B cell (primary cell): ENCODE data around the gene CNTD1. TPM values are rescaled to one million over a fixed set of nuclear protein-coding genes. Genes with fewer than 3 reads are reported as not detected.

Source experiments
- ATAC-seq: fragments of 200-7000 bp; cut with Tn5 transposase; one replicate; pipeline ENCODE4 v1.10.0; 2021; ENCODE audit warnings: low read depth, mild to moderate bottlenecking, moderate number of reproducible peaks, moderate library complexity
- CTCF ChIA-PET: fragments of 350-600 bp; sonication (Branson Sonifier 250); formaldehyde crosslinking; loops from one replicate; lab custom pipeline; 2021; ENCODE audit warnings: antibody characterized with exemption, inconsistent platforms; lab: Charles Lee
- POLR2A ChIA-PET: fragments of 350-600 bp; sonication (Branson Sonifier 250); formaldehyde crosslinking; loops from one replicate; lab custom pipeline; 2021; ENCODE audit warnings: antibody characterized with exemption; lab: Charles Lee
- DNase-seq: peaks from one replicate; pipeline ENCODE4 v3.0.0; 2013
- H2AFZ ChIP-seq: 2 replicates; pipeline ENCODE4 v1.6.1; 2012; ENCODE audit warnings: mild to moderate bottlenecking, low read depth, low read length; ENCODE audit not compliant: insufficient read depth, poor library complexity, severe bottlenecking
- H3K27ac ChIP-seq, 2 donors: 1 replicate in 1 of 2; 2 replicates in 1 of 2; pipeline ENCODE4 v1.5.1; 2012 to 2013; ENCODE audit warnings: low read length in 2 of 2, mild to moderate bottlenecking in 2 of 2, moderate library complexity in 1 of 2
- H3K27me3 ChIP-seq, 4 experiments: fragments of 200-600 bp in 1 of 4; sonication (generic) in 1 of 4; replicated peaks in 1 of 4; 1 replicate in 2 of 4; 2 replicates in 2 of 4; pipeline versions ENCODE4 v1.6.1 to v1.7.0; 2013 to 2016; ENCODE audit warnings: low read length in 3 of 4, mild to moderate bottlenecking in 2 of 4, mixed read lengths in 1 of 4, moderate library complexity in 1 of 4; ENCODE audit not compliant: insufficient read depth in 4 of 4, control insufficient read depth in 3 of 4; ENCODE audit errors: control extremely low read depth in 1 of 4
- H3K36me3 ChIP-seq, 2 experiments: replicated peaks in 1 of 2; 1 replicate in 1 of 2; 2 replicates in 1 of 2; pipeline versions ENCODE4 v1.6.1 to v1.7.1; 2013; ENCODE audit warnings: low read length in 1 of 2; ENCODE audit not compliant: insufficient read depth in 2 of 2, control insufficient read depth in 1 of 2; ENCODE audit errors: control extremely low read depth in 1 of 2, extremely low read depth in 1 of 2
- H3K4me1 ChIP-seq, 2 donors: fragments of 200-600 bp in 1 of 2; sonication (generic) in 1 of 2; 1 replicate in 1 of 2; 2 replicates in 1 of 2; pipeline versions ENCODE4 v1.5.1 to v1.6.1; 2013 to 2017; ENCODE audit warnings: low read length in 2 of 2; ENCODE audit not compliant: control insufficient read depth in 2 of 2, insufficient read depth in 2 of 2
- H3K4me2 ChIP-seq: replicated peaks from 2 replicates; pipeline ENCODE3; 2012; ENCODE audit warnings: mild to moderate bottlenecking, low read depth, low read length; ENCODE audit not compliant: poor library complexity, severe bottlenecking
- H3K4me3 ChIP-seq, 5 experiments: fragments of 200-600 bp in 1 of 5; sonication (generic) in 1 of 5; 1 replicate in 3 of 5; 2 replicates in 2 of 5; pipeline versions ENCODE4 v1.5.1 to v1.7.0; 2011 to 2016; ENCODE audit warnings: low read length in 4 of 5, mild to moderate bottlenecking in 4 of 5, low read depth in 2 of 5, control low read depth in 1 of 5, moderate library complexity in 1 of 5; ENCODE audit not compliant: insufficient read depth in 1 of 5; ENCODE audit errors: control extremely low read depth in 1 of 5, extremely low read depth in 1 of 5
- H3K79me2 ChIP-seq: fragments of 200-600 bp; sonication (generic); one replicate; pipeline ENCODE4 v1.6.0; 2016; ENCODE audit warnings: low read length; ENCODE audit not compliant: control insufficient read depth, insufficient read depth
- H3K9ac ChIP-seq: fragments of 200-600 bp; sonication (generic); 2 replicates; pipeline ENCODE4 v1.6.1; 2017; ENCODE audit warnings: mild to moderate bottlenecking, low read length, moderate library complexity
- H3K9me3 ChIP-seq, 3 donors: one replicate each; pipeline versions ENCODE4 v1.6.1 to v1.7.1; 2013; ENCODE audit warnings: low read length in 2 of 3; ENCODE audit not compliant: control insufficient read depth in 2 of 3, insufficient read depth in 1 of 3; ENCODE audit errors: control extremely low read depth in 1 of 3
- H4K20me1 ChIP-seq: 2 replicates; pipeline ENCODE4 v1.6.0; 2012; ENCODE audit warnings: mild to moderate bottlenecking, low read length; ENCODE audit not compliant: insufficient read depth, control insufficient read depth, poor library complexity, severe bottlenecking
- H3K27ac Mint-ChIP-seq: one replicate; pipeline ENCODE4 v1.8.0; 2021; ENCODE audit warnings: mixed read lengths
- H3K27me3 Mint-ChIP-seq: one replicate; pipeline ENCODE4 v1.8.0; 2021; ENCODE audit warnings: mixed read lengths
- H3K4me1 Mint-ChIP-seq: one replicate; pipeline ENCODE4 v1.8.0; 2021; ENCODE audit warnings: mixed read lengths
- H3K4me3 Mint-ChIP-seq: one replicate; pipeline ENCODE4 v1.8.0; 2021; ENCODE audit warnings: mixed read lengths
- H3K9me3 Mint-ChIP-seq: one replicate; pipeline ENCODE4 v1.8.0; 2022; ENCODE audit warnings: mixed read lengths; ENCODE audit not compliant: insufficient read depth
- CTCF ChIP-seq: fragments of 200-600 bp; IDR thresholded peaks from one replicate; pipeline ENCODE4 v1.8.0; 2022; ENCODE audit warnings: antibody characterized with exemption, mild to moderate bottlenecking
- EZH2 ChIP-seq: IDR thresholded peaks from 2 replicates; pipeline ENCODE4 v1.6.1; 2012; ENCODE audit warnings: borderline replicate concordance, low read depth, mild to moderate bottlenecking, moderate library complexity, low read length; ENCODE audit not compliant: insufficient read depth, poor library complexity, severe bottlenecking
- WGBS: methylation state at CpG from one replicate; pipeline ENCODE4 v1.1.5; 2013; ENCODE audit warnings: missing lambda C conversion rate; ENCODE audit not compliant: insufficient coverage; 5-methylcytosine and 5-hydroxymethylcytosine counted together
- intact Hi-C: fragments of 100-400 bp; cut with micrococcal nuclease; formaldehyde crosslinking; loops from one replicate; pipeline ENCODE4 v1.10.0; 2022
- polyA plus RNA-seq: library from polyadenylated mRNA; depleted of rRNA; stranded (reverse); fragments of >200 nt; gene quantifications from 2 replicates; pipeline ENCODE4 v1.2.3, GENCODE V29; 2012
- total RNA-seq, 2 donors: library from RNA; stranded (reverse); fragments of 120-200 nt in 1 of 2; gene quantifications; 1 replicate in 1 of 2; 2 replicates in 1 of 2; pipeline versions ENCODE4 v1.2.3 to v1.2.4, GENCODE V29; 2013 to 2022

CNTD1 gene
- total and polyA plus RNA-seq, 2 donors (not counting 1 experiment from before 2014, with no cell fraction given), result not detected

- no peaks in the 10 kb centered on the region for H3K36me3 ChIP-seq
- H3K79me2 ChIP-seq, result no peaks in the 10 kb centered on the region
- H3K4me1 ChIP-seq, result peaks cover 19 to 23% of the 10 kb centered on the region in 2 donors
- peaks cover 23% of the 10 kb centered on the region for H3K4me1 Mint-ChIP-seq
- ATAC-seq (peak; percentile 32), DNase-seq (peak; percentile 45)
- no peaks in the 10 kb centered on the region for H3K9me3 Mint-ChIP-seq
- WGBS, result 4% methylated on average over 78 of the region's 92 CpGs
- H4K20me1 ChIP-seq, result no peaks in the 10 kb centered on the region
- POLR2A ChIA-PET, result interaction anchor here (0.6 to 1.1 kb wide), 3 partner anchors 13 to 264 kb away, joined by 3 to 4 read pairs (median 3); partner anchors contain the start of gene VPS25
- H3K27me3 ChIP-seq, result peaks cover 0 to 48% (median 18%) of the 10 kb centered on the region in 4 experiments
- CTCF ChIA-PET, result interaction anchor here (0.6 to 4.8 kb wide), 14 partner anchors 9 to 870 kb away, joined by 3 to 60 read pairs (median 4); partner anchors contain the start of genes PSMC3IP and VPS25
- H3K4me3 Mint-ChIP-seq, result peak within 1 kb of the TSS; percentile 85
- peak within 1 kb of the TSS; percentile 93 for H3K4me2 ChIP-seq
- TF ChIP-seq EZH2, result no peak
- TF ChIP-seq CTCF, result no peak
- H3K27me3 Mint-ChIP-seq, result peaks cover 50% of the 10 kb centered on the region
- peak within 1 kb of the TSS; percentile 64 for H2AFZ ChIP-seq
- H3K4me3 ChIP-seq, result peak within 1 kb of the TSS in 4 of 5 experiments; percentile 13 to 54 (median 39)
- H3K27ac Mint-ChIP-seq, result peak within 1 kb of the TSS; percentile 37
- intact Hi-C loops, result no loop called here
- no peak within 1 kb of the TSS for H3K27ac ChIP-seq
- H3K9me3 ChIP-seq, result no peaks in the 10 kb centered on the region
- peak within 1 kb of the TSS; percentile 56 for H3K9ac ChIP-seq
These were observed 37.7 kb upstream of the CNTD1 start, which contains the start of gene RAMP2 for GRCh38 chr17:42760652-42761581. Gene RAMP2, plus strand, starts transcription at chr17:42761227. Its CDS starts 35 bp downstream, at chr17:42761262.
